MM.1S (cell line): ENCODE measurements around the gene STK32B.

Experiments
- EZH2 ChIP-seq: fragments of 300-600 bp; sonication (generic); optimal IDR thresholded peaks from 2 replicates; pipeline ENCODE3; 2017; ENCODE audit warnings: low read depth, mild to moderate bottlenecking, antibody characterized with exemption, low read length, mixed read lengths
- TF ChIP-seq, protein P1 (sequence below): fragments of 300-600 bp; sonication (generic); IDR thresholded peaks from 2 replicates; pipeline ENCODE4 v1.5.1; 2016; ENCODE audit warnings: antibody characterized with exemption, low read length, mixed read lengths

DNA sequence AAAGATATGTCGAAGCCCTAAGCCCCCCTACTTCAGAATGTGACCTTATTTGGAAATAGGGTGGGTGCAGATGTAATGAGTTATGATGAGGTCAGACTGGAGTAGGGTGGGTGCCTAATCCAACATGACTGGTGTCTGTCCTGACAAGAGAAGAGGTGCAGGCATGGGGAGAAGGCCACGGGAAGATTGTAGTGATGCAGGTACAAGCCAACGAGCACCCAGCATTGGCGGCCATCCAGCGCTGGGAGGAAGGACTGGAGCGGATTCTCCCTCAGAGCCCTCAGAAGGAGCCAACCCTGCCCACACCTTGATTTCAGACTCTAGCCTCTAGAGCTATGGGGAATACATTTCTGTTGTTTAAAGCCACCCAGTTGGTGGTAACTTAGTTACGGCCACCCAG, 419.9 kb downstream of the STK32B start:
- TF ChIP-seq, protein P1, sequence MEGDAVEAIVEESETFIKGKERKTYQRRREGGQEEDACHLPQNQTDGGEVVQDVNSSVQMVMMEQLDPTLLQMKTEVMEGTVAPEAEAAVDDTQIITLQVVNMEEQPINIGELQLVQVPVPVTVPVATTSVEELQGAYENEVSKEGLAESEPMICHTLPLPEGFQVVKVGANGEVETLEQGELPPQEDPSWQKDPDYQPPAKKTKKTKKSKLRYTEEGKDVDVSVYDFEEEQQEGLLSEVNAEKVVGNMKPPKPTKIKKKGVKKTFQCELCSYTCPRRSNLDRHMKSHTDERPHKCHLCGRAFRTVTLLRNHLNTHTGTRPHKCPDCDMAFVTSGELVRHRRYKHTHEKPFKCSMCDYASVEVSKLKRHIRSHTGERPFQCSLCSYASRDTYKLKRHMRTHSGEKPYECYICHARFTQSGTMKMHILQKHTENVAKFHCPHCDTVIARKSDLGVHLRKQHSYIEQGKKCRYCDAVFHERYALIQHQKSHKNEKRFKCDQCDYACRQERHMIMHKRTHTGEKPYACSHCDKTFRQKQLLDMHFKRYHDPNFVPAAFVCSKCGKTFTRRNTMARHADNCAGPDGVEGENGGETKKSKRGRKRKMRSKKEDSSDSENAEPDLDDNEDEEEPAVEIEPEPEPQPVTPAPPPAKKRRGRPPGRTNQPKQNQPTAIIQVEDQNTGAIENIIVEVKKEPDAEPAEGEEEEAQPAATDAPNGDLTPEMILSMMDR: no peak
- TF ChIP-seq EZH2: no peak
